GM18526 (cell line): Measurements from ENCODE around the gene KRTAP5-2.
"Not testable (repeated sequence)": the region's sequence is repeated elsewhere in the genome, so short reads cannot be mapped to it uniquely, and the experiment has no call there.

ENCODE experiments used
- POLR2A ChIP-seq: IDR thresholded peaks from 3 replicates; pipeline ENCODE4 v1.6.1; 2011; ENCODE audit not compliant: insufficient read length; ENCODE audit errors: extremely low read depth

KRTAP5-2 gene

GRCh38 chr11:1600626-1601025, 2.5 kb upstream of the KRTAP5-2 start:
- no peak for TF ChIP-seq POLR2A

GRCh38 chr11:1598816-1599215, 722 bp upstream of the KRTAP5-2 start:
- no peak for TF ChIP-seq POLR2A

GRCh38 chr11:1597331-1597993, 632 bp downstream of the KRTAP5-2 start:
- TF ChIP-seq POLR2A: no peak

DNA sequence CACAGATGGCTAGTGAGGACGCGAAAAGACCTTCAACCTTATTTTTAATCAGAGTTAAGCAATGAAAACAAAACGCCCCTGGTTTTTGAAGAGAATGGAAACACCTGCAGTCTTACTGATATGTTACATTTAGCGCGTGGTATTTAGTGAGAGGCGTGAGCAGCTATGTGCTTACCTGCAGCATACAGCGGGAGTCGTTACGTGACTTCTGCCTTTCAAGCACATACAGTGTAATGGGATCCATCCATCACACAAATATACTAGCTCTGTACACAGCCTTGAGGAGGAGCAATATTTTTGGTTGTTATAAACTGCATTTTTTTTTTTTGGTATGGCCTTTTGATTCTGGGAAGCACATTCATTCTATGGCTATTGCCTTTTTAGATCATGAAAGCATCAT, 5.5 kb downstream of the KRTAP5-2 start:
- TF ChIP-seq POLR2A: no peak

- no peak for TF ChIP-seq POLR2A
Observed at GRCh38 chr11:1589996-1590395, 8.1 kb downstream of the KRTAP5-2 start.

GRCh38 chr11:1586699-1587098, 11.4 kb downstream of the KRTAP5-2 start:
- TF ChIP-seq POLR2A: no peak

- TF ChIP-seq POLR2A: not testable (repeated sequence)
Observed at GRCh38 chr11:1584661-1585370, 13.3 kb downstream of the KRTAP5-2 start, which contains the start of gene KRTAP5-1. Gene KRTAP5-1 (minus strand): TSS chr11:1585283. CDS start chr11:1585249, 34 bp downstream.

- TF ChIP-seq POLR2A: no peak
Observed at GRCh38 chr11:1581976-1582375, 16.1 kb downstream of the KRTAP5-2 start.

- TF ChIP-seq POLR2A: no peak
Observed at GRCh38 chr11:1576825-1577224, 21.3 kb downstream of the KRTAP5-2 start.

DNA sequence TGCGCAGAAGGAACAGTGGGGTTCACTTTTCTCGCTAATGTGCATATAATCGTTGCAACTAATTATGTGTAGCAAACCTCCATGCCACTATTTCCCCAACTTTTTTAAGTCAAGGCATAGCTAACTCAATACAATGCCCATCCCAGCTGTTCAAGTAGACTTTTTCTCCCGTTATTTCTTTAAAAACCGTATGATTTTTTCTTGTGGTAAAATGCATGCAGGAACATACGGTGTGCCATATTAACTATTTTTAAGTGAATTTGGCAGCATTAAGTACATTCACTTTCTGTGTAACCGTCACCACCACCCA, 23.2 kb downstream of the KRTAP5-2 start:
- no peak for TF ChIP-seq POLR2A

DNA sequence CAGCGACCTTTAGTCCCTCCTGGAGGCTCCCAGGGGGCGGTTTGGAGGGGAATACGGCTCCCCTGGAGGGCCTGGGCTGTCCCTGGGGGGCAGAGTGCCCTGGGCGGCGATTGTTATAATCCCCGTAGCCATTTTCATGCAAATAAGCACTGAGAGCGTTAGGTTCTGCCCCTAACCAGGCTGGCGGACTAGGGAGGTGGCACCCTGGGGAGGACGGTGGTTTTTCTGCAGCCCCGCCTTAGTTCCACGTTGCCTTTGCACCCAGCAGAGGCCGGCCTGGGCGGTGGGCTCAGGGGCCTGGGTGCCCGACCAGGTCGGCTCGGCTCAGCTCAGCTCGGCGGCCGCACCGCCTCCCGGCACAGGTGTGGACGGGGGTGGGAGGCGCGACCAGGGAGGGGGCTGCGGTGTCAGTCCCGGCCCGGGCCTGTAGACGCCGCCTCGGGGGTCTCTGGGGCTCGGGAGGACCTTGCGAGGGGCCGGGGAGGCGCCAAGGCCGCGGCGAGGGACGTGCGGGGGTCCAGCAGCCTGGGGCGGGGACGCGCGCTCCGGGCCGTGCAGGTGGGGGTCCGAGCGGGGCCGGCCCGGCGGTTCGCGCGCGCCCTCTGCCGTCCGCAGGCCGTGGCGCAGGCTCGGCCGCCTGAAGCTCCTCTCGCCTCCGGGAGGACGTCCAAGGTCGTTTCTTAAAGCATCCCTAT, 23.7 kb downstream of the KRTAP5-2 start:
- no peak for TF ChIP-seq POLR2A

GRCh38 chr11:1573903-1574237, 24.2 kb downstream of the KRTAP5-2 start:
- TF ChIP-seq POLR2A: no peak

GRCh38 chr11:1573077-1573902, 24.8 kb downstream of the KRTAP5-2 start:
- no peak for TF ChIP-seq POLR2A

GRCh38 chr11:1572197-1573076, 25.7 kb downstream of the KRTAP5-2 start, which contains the start of gene DUSP8:
Gene DUSP8 (minus strand): TSS chr11:1572271. CDS start chr11:1565826, 6,445 bp downstream.
- no peak for TF ChIP-seq POLR2A
